Fibroblast of lung (primary cell): ENCODE data around the gene NFE2.

Source experiments
- CTCF ChIP-seq, 2 donors: IDR thresholded peaks in 1 of 2; conservative IDR thresholded peaks in 1 of 2; 1 replicate in 1 of 2; 2 replicates in 1 of 2; pipeline ENCODE4 v1.5.1; 2011 to 2012; ENCODE audit warnings: low read length in 2 of 2, control low read depth in 1 of 2, inconsistent platforms in 1 of 2, low read depth in 1 of 2, mild to moderate bottlenecking in 1 of 2
- EZH2 ChIP-seq: IDR thresholded peaks from 2 replicates; pipeline ENCODE4 v1.5.1; 2012; ENCODE audit warnings: low read length, control low read depth, mild to moderate bottlenecking; ENCODE audit errors: missing control alignments

- TF ChIP-seq CTCF (conservative IDR thresholded peaks at IDR 0.05 in 1 of 2, IDR thresholded peaks at IDR 0.05 in 1 of 2; ENCODE audit: low read depth in 1 of 2, low read length in 2 of 2) (no peak), EZH2 (no peak)
Observed at GRCh38 chr12:54292083-54292930, 8.5 kb downstream of the NFE2 start.
